Neural progenitor cell (in vitro differentiated cells): ENCODE results near the gene SLC38A10.

Source experiments
- CTCF ChIP-seq: fragments of 200-600 bp; sonication (generic); IDR thresholded peaks from 2 replicates; pipeline ENCODE4 v1.5.1; 2017; ENCODE audit warnings: antibody characterized with exemption, mild to moderate bottlenecking
- EZH2 ChIP-seq: fragments of 200-600 bp; sonication (generic); IDR thresholded peaks from 2 replicates; pipeline ENCODE4 v1.6.1; 2017; ENCODE audit warnings: antibody characterized with exemption, mild to moderate bottlenecking, moderate library complexity
- EZH2phosphoT487 ChIP-seq: fragments of 200-600 bp; sonication (generic); IDR thresholded peaks from 2 replicates; pipeline ENCODE4 v1.6.1; 2017; ENCODE audit warnings: antibody characterized with exemption

GRCh38 chr17:81309140-81309858 is 14.2 kb upstream of the SLC38A10 start:
- TF ChIP-seq CTCF (peak; percentile 52), EZH2phosphoT487 (no peak), EZH2 (no peak)
